SK-N-SH (cell line): ENCODE results near the gene USP36. TPM values are rescaled to one million over a fixed set of nuclear protein-coding genes. Genes with fewer than 3 reads are reported as not detected.

Experiments used
- CTCF ChIA-PET: fragments of 300-600, 350-600 bp; formaldehyde crosslinking; extraction: SDS; loops from one replicate; lab custom pipeline; 2021; lab: Yijun Ruan, JAX
- POLR2A ChIA-PET: fragments of 350-600 bp; sonication (Branson Sonifier 250); formaldehyde crosslinking; extraction: SDS; loops from one replicate; lab custom pipeline; 2020; ENCODE audit warnings: antibody characterized with exemption, inconsistent platforms; lab: Yijun Ruan, JAX
- DNase-seq: peaks from one replicate; pipeline ENCODE4 v3.0.0; 2012
- H2AFZ ChIP-seq: fragments of 200-600 bp; sonication (generic); 2 replicates; pipeline ENCODE4 v1.8.1; 2016; ENCODE audit warnings: antibody characterized with exemption, mild to moderate bottlenecking, low read depth
- H3F3A ChIP-seq: fragments of 200-600 bp; sonication (generic); replicated peaks from 2 replicates; pipeline ENCODE3; 2016; ENCODE audit warnings: antibody characterized with exemption, mild to moderate bottlenecking; ENCODE audit not compliant: insufficient read depth
- H3K27ac ChIP-seq, 2 experiments: fragments of 200-500 bp in 1 of 2; fragments of 200-600 bp in 1 of 2; sonication (Bioruptor generic) in 1 of 2; sonication (generic), shearing (Covaris generic) in 1 of 2; 2 replicates each; pipeline versions ENCODE4 v1.5.1 to v1.6.1; 2014 to 2016; ENCODE audit warnings: low read depth in 2 of 2, inconsistent platforms in 1 of 2, low read length in 1 of 2, mild to moderate bottlenecking in 1 of 2, mixed read lengths in 1 of 2
- H3K27me3 ChIP-seq: fragments of 200-600 bp; sonication (generic), shearing (Covaris generic); 2 replicates; pipeline ENCODE4 v1.6.1; 2016; ENCODE audit warnings: mixed run types; ENCODE audit not compliant: insufficient read depth
- H3K36me3 ChIP-seq, 2 experiments: fragments of 200-500 bp in 1 of 2; fragments of 200-600 bp in 1 of 2; sonication (Bioruptor generic) in 1 of 2; sonication (generic) in 1 of 2; replicated peaks in 1 of 2; 2 replicates each; pipeline versions ENCODE3 to v1.5.1; 2014 to 2016; ENCODE audit warnings: low read length in 1 of 2, mild to moderate bottlenecking in 1 of 2; ENCODE audit not compliant: insufficient read depth in 2 of 2, control insufficient read depth in 1 of 2
- H3K4me1 ChIP-seq, 2 experiments: fragments of 200-500 bp in 1 of 2; fragments of 200-600 bp in 1 of 2; sonication (Bioruptor generic) in 1 of 2; sonication (generic), shearing (Covaris generic) in 1 of 2; 2 replicates each; pipeline versions ENCODE4 v1.5.1 to v1.6.1; 2014 to 2016; ENCODE audit warnings: low read depth in 1 of 2, low read length in 1 of 2, mixed run types in 1 of 2; ENCODE audit not compliant: insufficient read depth in 2 of 2, control insufficient read depth in 1 of 2
- H3K4me2 ChIP-seq: fragments of 200-600 bp; sonication (generic), shearing (Covaris generic); 2 replicates; pipeline ENCODE4 v1.6.1; 2017; ENCODE audit warnings: mixed run types
- H3K4me3 ChIP-seq, 2 experiments: fragments of 200-500 bp in 1 of 2; fragments of 200-600 bp in 1 of 2; sonication (Bioruptor generic) in 1 of 2; sonication (generic), shearing (Covaris generic) in 1 of 2; 2 replicates each; pipeline versions ENCODE4 v1.5.1 to v1.8.1; 2014 to 2016; ENCODE audit warnings: low read depth in 2 of 2, inconsistent platforms in 1 of 2, low read length in 1 of 2, mild to moderate bottlenecking in 1 of 2, mixed read lengths in 1 of 2, moderate library complexity in 1 of 2
- H3K79me2 ChIP-seq: fragments of 200-600 bp; sonication (generic); 2 replicates; pipeline ENCODE4 v1.8.1; 2017; ENCODE audit warnings: mild to moderate bottlenecking; ENCODE audit not compliant: insufficient read depth
- H3K9ac ChIP-seq: fragments of 200-600 bp; sonication (generic); 2 replicates; pipeline ENCODE4 v1.6.1; 2017; ENCODE audit warnings: mixed run types
- H3K9me2 ChIP-seq: fragments of 200-600 bp; sonication (generic); 2 replicates; pipeline ENCODE4 v1.6.1; 2017; ENCODE audit warnings: mixed run types
- H3K9me3 ChIP-seq: fragments of 200-600 bp; sonication (generic); 2 replicates; pipeline ENCODE4 v1.6.1; 2017; ENCODE audit warnings: mixed run types, mild to moderate bottlenecking, moderate library complexity
- H4K20me1 ChIP-seq: fragments of 200-600 bp; sonication (generic); 2 replicates; pipeline ENCODE4 v1.6.1; 2017; ENCODE audit warnings: mild to moderate bottlenecking, mixed run types; ENCODE audit not compliant: insufficient read depth
- CHD2 ChIP-seq: fragments of 150-350 bp; IDR thresholded peaks from 2 replicates; pipeline ENCODE4 v1.6.1; 2018; ENCODE audit warnings: low read length; ENCODE audit not compliant: partially characterized antibody
- ELF1 ChIP-seq: IDR thresholded peaks from 2 replicates; pipeline ENCODE4 v1.4.0; 2012
- FOSL2 ChIP-seq: IDR thresholded peaks from 2 replicates; pipeline ENCODE4 v1.4.0; 2012; ENCODE audit warnings: low read depth, mild to moderate bottlenecking, moderate library complexity, borderline replicate concordance
- FOXJ3 ChIP-seq: sonication (generic); formaldehyde crosslinking; IDR thresholded peaks from 2 replicates; pipeline ENCODE4 v1.5.1; 2020; ENCODE audit warnings: mild to moderate bottlenecking, missing genetic modification reagents
- GABPA ChIP-seq: IDR thresholded peaks from 2 replicates; pipeline ENCODE4 v1.4.0; 2012; ENCODE audit warnings: low read depth, mild to moderate bottlenecking
- JUND ChIP-seq: IDR thresholded peaks from 2 replicates; pipeline ENCODE4 v1.4.0; 2012
- NFIC ChIP-seq: IDR thresholded peaks from 2 replicates; pipeline ENCODE4 v1.4.0; 2012; ENCODE audit warnings: borderline replicate concordance
- POLR2AphosphoS5 ChIP-seq: IDR thresholded peaks from 2 replicates; pipeline ENCODE4 v1.6.1; 2012; ENCODE audit warnings: low read depth, low read length
- RCOR1 ChIP-seq: fragments of 150-350 bp; IDR thresholded peaks from 2 replicates; pipeline ENCODE4 v1.6.1; 2017; ENCODE audit warnings: antibody characterized with exemption, low read length
- RFX5 ChIP-seq: IDR thresholded peaks from 2 replicates; pipeline ENCODE4 v1.6.1; 2012; ENCODE audit warnings: mild to moderate bottlenecking, improper control_type of control experiment, low read length
- RXRA ChIP-seq: IDR thresholded peaks from 2 replicates; pipeline ENCODE4 v1.4.0; 2012; ENCODE audit warnings: low read depth, mild to moderate bottlenecking, borderline replicate concordance
- SIN3A ChIP-seq: IDR thresholded peaks from 2 replicates; pipeline ENCODE4 v1.6.1; 2012; ENCODE audit warnings: low read depth, mild to moderate bottlenecking, low read length, moderate library complexity, borderline replicate concordance
- SMC3 ChIP-seq: IDR thresholded peaks from 2 replicates; pipeline ENCODE4 v1.6.1; 2012; ENCODE audit warnings: low read depth, low read length, improper control_type of control experiment
- TCF12 ChIP-seq: IDR thresholded peaks from 2 replicates; pipeline ENCODE4 v1.4.0; 2012
- TEAD4 ChIP-seq: IDR thresholded peaks from 2 replicates; pipeline ENCODE4 v1.4.0; 2012; ENCODE audit warnings: mild to moderate bottlenecking, borderline replicate concordance; ENCODE audit not compliant: insufficient read depth
- YY1 ChIP-seq: IDR thresholded peaks from 2 replicates; pipeline ENCODE4 v1.4.0; 2012; ENCODE audit warnings: low read depth, mild to moderate bottlenecking
- WGBS: methylation state at CpG from one replicate; pipeline ENCODE4 v1.1.6; 2017; ENCODE audit warnings: low lambda C conversion rate; 5-methylcytosine and 5-hydroxymethylcytosine counted together
- polyA plus RNA-seq, 3 experiments: library from polyadenylated mRNA; depleted of rRNA; stranded (reverse); fragments of >200 nt; gene quantifications; 2 replicates each; pipeline ENCODE4 v1.2.3, GENCODE V29; 2012
- TF ChIP-seq, protein P1 (sequence below): IDR thresholded peaks from 2 replicates; pipeline ENCODE4; 2012
- TF ChIP-seq, protein P2 (sequence below): fragments of 200-600 bp; sonication (generic); IDR thresholded peaks from 2 replicates; pipeline ENCODE4 v1.6.1; 2017; ENCODE audit warnings: antibody characterized with exemption, mild to moderate bottlenecking, moderate library complexity
- TF ChIP-seq, protein P3 (sequence below): IDR thresholded peaks from 2 replicates; pipeline ENCODE4 v1.4.0; 2012; ENCODE audit warnings: low read depth, borderline replicate concordance
- TF ChIP-seq, protein P4 (sequence below): fragments of 150-350 bp; IDR thresholded peaks from 2 replicates; pipeline ENCODE4 v1.6.1; 2016; ENCODE audit warnings: mild to moderate bottlenecking, low read depth, low read length

Gene USP36
- polyA plus RNA-seq, 1 of the 3 experiments (the other 2 are of a cell fraction): 34.6 TPM

DNA sequence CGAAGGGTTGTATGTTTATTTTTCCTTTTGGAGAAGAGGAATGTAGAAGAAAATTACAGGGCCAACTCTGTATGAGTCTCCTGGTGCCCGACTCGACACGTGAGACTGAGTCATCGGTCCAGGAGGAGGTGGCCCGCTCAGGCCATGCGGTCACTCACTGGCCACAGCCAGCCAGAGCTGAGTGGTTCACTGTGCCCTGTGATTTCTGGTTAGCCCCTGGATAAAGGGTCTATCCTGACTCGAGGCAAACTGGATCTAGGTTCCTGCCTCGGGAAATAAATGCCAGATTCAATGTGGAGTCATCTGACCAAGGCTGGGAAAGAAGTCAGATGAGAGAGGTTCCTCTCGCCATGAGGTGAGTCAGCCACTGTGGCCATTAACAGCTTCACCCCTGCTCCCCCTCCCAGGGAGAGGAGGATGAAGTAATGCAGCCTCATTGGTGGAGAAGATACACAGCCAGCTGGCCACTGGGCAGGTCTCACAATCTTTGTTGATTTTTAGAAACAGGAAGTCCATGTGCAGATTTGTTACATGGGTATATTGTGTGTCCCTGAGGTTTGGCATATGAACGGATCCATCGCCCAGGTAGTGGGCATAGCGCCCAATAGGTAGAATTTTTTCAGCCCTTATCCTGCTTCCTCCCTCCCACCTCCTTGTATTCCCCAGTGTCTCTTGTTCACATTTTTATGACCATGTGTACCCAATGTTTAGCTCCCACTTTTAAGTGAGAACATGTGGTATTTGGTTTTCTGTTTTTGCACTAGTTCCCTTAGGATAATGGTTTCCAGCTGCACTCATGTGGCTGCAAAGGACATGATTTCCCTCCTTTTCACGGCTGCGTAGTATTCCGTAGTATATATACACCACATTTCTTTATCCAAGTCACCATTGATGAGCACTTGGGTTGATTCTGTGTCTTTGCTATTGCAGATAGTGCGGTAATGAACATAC lies 21.7 kb upstream of the USP36 start (continued):
- TF ChIP-seq FOSL2: peak; percentile 90
- peak; percentile 84; the same call in 1 of the 2 replicates for TF ChIP-seq RXRA
- no peak for TF ChIP-seq FOXJ3
- TF ChIP-seq, protein P1, sequence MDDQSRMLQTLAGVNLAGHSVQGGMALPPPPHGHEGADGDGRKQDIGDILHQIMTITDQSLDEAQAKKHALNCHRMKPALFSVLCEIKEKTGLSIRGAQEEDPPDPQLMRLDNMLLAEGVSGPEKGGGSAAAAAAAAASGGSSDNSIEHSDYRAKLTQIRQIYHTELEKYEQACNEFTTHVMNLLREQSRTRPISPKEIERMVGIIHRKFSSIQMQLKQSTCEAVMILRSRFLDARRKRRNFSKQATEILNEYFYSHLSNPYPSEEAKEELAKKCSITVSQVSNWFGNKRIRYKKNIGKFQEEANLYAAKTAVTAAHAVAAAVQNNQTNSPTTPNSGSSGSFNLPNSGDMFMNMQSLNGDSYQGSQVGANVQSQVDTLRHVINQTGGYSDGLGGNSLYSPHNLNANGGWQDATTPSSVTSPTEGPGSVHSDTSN: peak; percentile 34; the same call in 1 of the 2 replicates
- TF ChIP-seq TCF12: peak; percentile 64
- TF ChIP-seq, protein P2, sequence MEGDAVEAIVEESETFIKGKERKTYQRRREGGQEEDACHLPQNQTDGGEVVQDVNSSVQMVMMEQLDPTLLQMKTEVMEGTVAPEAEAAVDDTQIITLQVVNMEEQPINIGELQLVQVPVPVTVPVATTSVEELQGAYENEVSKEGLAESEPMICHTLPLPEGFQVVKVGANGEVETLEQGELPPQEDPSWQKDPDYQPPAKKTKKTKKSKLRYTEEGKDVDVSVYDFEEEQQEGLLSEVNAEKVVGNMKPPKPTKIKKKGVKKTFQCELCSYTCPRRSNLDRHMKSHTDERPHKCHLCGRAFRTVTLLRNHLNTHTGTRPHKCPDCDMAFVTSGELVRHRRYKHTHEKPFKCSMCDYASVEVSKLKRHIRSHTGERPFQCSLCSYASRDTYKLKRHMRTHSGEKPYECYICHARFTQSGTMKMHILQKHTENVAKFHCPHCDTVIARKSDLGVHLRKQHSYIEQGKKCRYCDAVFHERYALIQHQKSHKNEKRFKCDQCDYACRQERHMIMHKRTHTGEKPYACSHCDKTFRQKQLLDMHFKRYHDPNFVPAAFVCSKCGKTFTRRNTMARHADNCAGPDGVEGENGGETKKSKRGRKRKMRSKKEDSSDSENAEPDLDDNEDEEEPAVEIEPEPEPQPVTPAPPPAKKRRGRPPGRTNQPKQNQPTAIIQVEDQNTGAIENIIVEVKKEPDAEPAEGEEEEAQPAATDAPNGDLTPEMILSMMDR: no peak
- TF ChIP-seq RFX5: no peak
- peak; percentile 88 for TF ChIP-seq JUND
- TF ChIP-seq SMC3: no peak
- no peak for TF ChIP-seq GABPA
- TF ChIP-seq CHD2: no peak

DNA sequence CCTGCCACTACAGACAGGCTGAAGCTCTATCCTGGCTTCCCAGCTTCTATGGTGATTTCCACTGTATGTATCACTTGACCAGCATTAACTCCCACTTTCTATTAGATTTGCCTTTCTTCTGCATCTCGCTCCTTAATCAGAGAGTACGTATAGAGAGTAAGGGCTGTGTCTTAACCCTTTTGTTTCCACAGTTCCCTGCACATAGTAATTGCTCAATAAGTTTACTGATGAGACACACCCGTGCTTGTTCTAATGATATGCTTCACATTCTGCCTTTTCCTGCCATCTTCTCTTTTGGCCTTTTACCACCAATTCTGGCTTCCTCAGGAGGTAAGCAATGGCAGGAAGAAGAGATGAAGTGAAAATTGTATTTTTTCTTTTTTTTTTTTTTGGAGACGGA lies 20.6 kb upstream of the USP36 start:
- no peak for DNase-seq
- H3K4me2 ChIP-seq: peak overlapping the region; percentile 61
- no peaks in the 10 kb centered on the region for H4K20me1 ChIP-seq
- no peaks in the 10 kb centered on the region for H3K9me2 ChIP-seq
- peak overlapping the region; percentile 58; the same call in 1 of the 2 replicates for H3K9ac ChIP-seq
- H3K9me3 ChIP-seq: no peaks in the 10 kb centered on the region
- WGBS: 96% methylated on average over 4 of the region's 4 CpGs
- H3K4me1 ChIP-seq: peaks cover 3 to 7% of the 10 kb centered on the region in 2 experiments; a peak in 3 of 4 replicates
- H2AFZ ChIP-seq: no peak overlapping the region
- no peaks in the 10 kb centered on the region for H3K27me3 ChIP-seq
- ChIA-PET CTCF (interaction anchor here (1.2 to 17.6 kb wide), 3 partner anchors 60 to 132 kb away, joined by 3 to 458 read pairs (median 4); partner anchors contain the start of gene LGALS3BP), POLR2A (no interaction called here)
- peaks cover 49% of the 10 kb centered on the region for H3F3A ChIP-seq
- peak overlapping the region in 1 of 2 experiments; percentile 98; a peak in 2 of 4 replicates for H3K27ac ChIP-seq
- H3K4me3 ChIP-seq: no peak overlapping the region
- H3K79me2 ChIP-seq: peaks cover 62% of the 10 kb centered on the region
- peaks cover 15 to 53% of the 10 kb centered on the region in 2 experiments for H3K36me3 ChIP-seq
- TF ChIP-seq NFIC (no peak), YY1 (no peak), SIN3A (no peak), TEAD4 (no peak), CHD2 (no peak), ELF1 (no peak), RCOR1 (no peak), RXRA (no peak), POLR2AphosphoS5 (no peak)
- TF ChIP-seq, protein P3, sequence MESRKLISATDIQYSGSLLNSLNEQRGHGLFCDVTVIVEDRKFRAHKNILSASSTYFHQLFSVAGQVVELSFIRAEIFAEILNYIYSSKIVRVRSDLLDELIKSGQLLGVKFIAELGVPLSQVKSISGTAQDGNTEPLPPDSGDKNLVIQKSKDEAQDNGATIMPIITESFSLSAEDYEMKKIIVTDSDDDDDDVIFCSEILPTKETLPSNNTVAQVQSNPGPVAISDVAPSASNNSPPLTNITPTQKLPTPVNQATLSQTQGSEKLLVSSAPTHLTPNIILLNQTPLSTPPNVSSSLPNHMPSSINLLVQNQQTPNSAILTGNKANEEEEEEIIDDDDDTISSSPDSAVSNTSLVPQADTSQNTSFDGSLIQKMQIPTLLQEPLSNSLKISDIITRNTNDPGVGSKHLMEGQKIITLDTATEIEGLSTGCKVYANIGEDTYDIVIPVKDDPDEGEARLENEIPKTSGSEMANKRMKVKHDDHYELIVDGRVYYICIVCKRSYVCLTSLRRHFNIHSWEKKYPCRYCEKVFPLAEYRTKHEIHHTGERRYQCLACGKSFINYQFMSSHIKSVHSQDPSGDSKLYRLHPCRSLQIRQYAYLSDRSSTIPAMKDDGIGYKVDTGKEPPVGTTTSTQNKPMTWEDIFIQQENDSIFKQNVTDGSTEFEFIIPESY: no peak
- TF ChIP-seq, protein P2: no peak
- TF ChIP-seq, protein P4, sequence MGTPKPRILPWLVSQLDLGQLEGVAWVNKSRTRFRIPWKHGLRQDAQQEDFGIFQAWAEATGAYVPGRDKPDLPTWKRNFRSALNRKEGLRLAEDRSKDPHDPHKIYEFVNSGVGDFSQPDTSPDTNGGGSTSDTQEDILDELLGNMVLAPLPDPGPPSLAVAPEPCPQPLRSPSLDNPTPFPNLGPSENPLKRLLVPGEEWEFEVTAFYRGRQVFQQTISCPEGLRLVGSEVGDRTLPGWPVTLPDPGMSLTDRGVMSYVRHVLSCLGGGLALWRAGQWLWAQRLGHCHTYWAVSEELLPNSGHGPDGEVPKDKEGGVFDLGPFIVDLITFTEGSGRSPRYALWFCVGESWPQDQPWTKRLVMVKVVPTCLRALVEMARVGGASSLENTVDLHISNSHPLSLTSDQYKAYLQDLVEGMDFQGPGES: no peak
